H1 (cell line): ENCODE data around the gene TASOR2. TPM values are rescaled to one million over a fixed set of nuclear protein-coding genes. Genes with fewer than 3 reads are reported as not detected.

Experiments
- SP1 ChIP-seq: IDR thresholded peaks from 2 replicates; pipeline ENCODE4 v1.6.1; 2011; ENCODE audit warnings: low read depth, low read length
- polyA plus RNA-seq, 7 experiments: library from polyadenylated mRNA; depleted of rRNA in 3 of 7; stranded (reverse) in 5 of 7; unstranded in 2 of 7; fragments of >200 nt in 5 of 7; fragments of 200-250 nt in 2 of 7; gene quantifications; 1 replicate in 5 of 7; 2 replicates in 1 of 7; 4 replicates in 1 of 7; pipeline versions ENCODE4 v1.2.1 to v1.2.3, GENCODE V29; 2011 to 2013; ENCODE audit warnings: missing spikeins in 2 of 7, mixed read lengths in 2 of 7
- total RNA-seq: library from RNA; stranded (reverse); fragmentation: NEBNext Ultra II Directional; extraction: Animal tissue kit (Norgen Biotek cat#: 25700); gene quantifications from 2 replicates; pipeline ENCODE4 v1.2.1, GENCODE V29; 2021

TASOR2 gene
- total and polyA plus RNA-seq, 2 of the 8 experiments (the other 6 are each of a cell fraction or from before 2014, with no cell fraction given): 13.1 to 74.9 TPM

- TF ChIP-seq SP1: no peak
Measured at GRCh38 chr10:5639066-5639465, 45.6 kb upstream of the TASOR2 start (continued).
